K562 (cell line): ENCODE measurements around the gene PPM1F. TPM values are rescaled to one million over a fixed set of nuclear protein-coding genes. Genes with fewer than 3 reads are reported as not detected.

Experiments used
- BRD4 ChIP-seq: fragments of 200-600 bp; sonication (generic); IDR thresholded peaks from 2 replicates; pipeline ENCODE4 v1.6.1; 2017; ENCODE audit warnings: inconsistent platforms
- HNRNPUL1 ChIP-seq: fragments of 200-400 bp; formaldehyde crosslinking; IDR thresholded peaks from 2 replicates; pipeline ENCODE4 v1.6.1; 2017; ENCODE audit warnings: low read length
- NFXL1 ChIP-seq: fragments of 450-650 bp; formaldehyde crosslinking; IDR thresholded peaks from 2 replicates; pipeline ENCODE4 v1.4.0; 2021; ENCODE audit warnings: mild to moderate bottlenecking
- SP1 ChIP-seq: sonication (generic); formaldehyde crosslinking; IDR thresholded peaks from 2 replicates; pipeline ENCODE4 v1.8.1; 2022; ENCODE audit warnings: mild to moderate bottlenecking, missing genetic modification reagents
- YY1 ChIP-seq, 3 experiments: IDR thresholded peaks; 2 replicates each; pipeline ENCODE4 v1.6.1; 2011; ENCODE audit warnings: low read length in 2 of 3, mild to moderate bottlenecking in 2 of 3, moderate library complexity in 2 of 3, borderline replicate concordance in 1 of 3, control low read depth in 1 of 3, low read depth in 1 of 3; ENCODE audit not compliant: insufficient read depth in 3 of 3, insufficient replicate concordance in 2 of 3, control insufficient read depth in 1 of 3, insufficient read length in 1 of 3; ENCODE audit errors: extremely low read depth in 1 of 3
- ZFP1 ChIP-seq: fragments of 450-650 bp; formaldehyde crosslinking; IDR thresholded peaks from 2 replicates; pipeline ENCODE4 v1.4.0; 2020; ENCODE audit warnings: mild to moderate bottlenecking, mixed read lengths
- polyA plus RNA-seq, 8 experiments: library from polyadenylated mRNA; depleted of rRNA in 4 of 8; stranded (reverse) in 5 of 8; unstranded in 3 of 8; fragments of >200 nt; fragmentation: Nextera tagmentation in 2 of 8; fragmentation: Illumina TruSeq in 1 of 8; extraction: Ambion mirVana in 2 of 8; extraction: Trizol in 1 of 8; gene quantifications; 2 replicates each; pipeline versions ENCODE4 v1.2.1 to v1.2.3, GENCODE V29; 2011 to 2014; ENCODE audit warnings: inconsistent platforms in 1 of 8, missing spikeins in 1 of 8
- total RNA-seq, 7 experiments: library from RNA; depleted of rRNA in 6 of 7; stranded (reverse); fragments of >200 nt in 6 of 7; fragmentation: Illumina TruSeq in 2 of 7; extraction: Trizol in 2 of 7; gene quantifications; 2 replicates each; pipeline versions ENCODE4 v1.2.1 to v1.2.3, GENCODE V29; 2011 to 2021; ENCODE audit warnings: low replicate concordance in 1 of 7
- TF ChIP-seq, protein P1 (sequence below), 2 experiments: fragments of 450-650 bp; IDR thresholded peaks; 2 replicates each; pipeline ENCODE4 v1.6.1; 2018; ENCODE audit warnings: mild to moderate bottlenecking in 2 of 2, low read depth in 1 of 2; ENCODE audit not compliant: partially characterized antibody in 2 of 2
- TF ChIP-seq, protein P2 (sequence below), 2 experiments: fragments of 450-650 bp; formaldehyde crosslinking in 1 of 2; IDR thresholded peaks; 2 replicates each; pipeline versions ENCODE4 v1.4.0 to v1.6.1; 2014 to 2020; ENCODE audit warnings: mild to moderate bottlenecking in 2 of 2, borderline replicate concordance in 1 of 2, low read depth in 1 of 2
- TF ChIP-seq, protein P3 (sequence below): IDR thresholded peaks from 2 replicates; pipeline ENCODE4 v1.6.1; 2011; ENCODE audit warnings: borderline replicate concordance, low read depth, mild to moderate bottlenecking, moderate library complexity, low read length; ENCODE audit not compliant: insufficient read depth, poor library complexity, severe bottlenecking
- TF ChIP-seq, protein P4 (sequence below): fragments of 250-450 bp; sonication (Bioruptor Pico); IDR thresholded peaks from 2 replicates; pipeline ENCODE4 v1.8.0; 2022; ENCODE audit warnings: inconsistent platforms

Gene PPM1F
- total and polyA plus RNA-seq, 9 of the 15 experiments (the other 6 are each of a cell fraction or from before 2014, with no cell fraction given), result 2.1 to 159 (median 64.0) TPM

DNA sequence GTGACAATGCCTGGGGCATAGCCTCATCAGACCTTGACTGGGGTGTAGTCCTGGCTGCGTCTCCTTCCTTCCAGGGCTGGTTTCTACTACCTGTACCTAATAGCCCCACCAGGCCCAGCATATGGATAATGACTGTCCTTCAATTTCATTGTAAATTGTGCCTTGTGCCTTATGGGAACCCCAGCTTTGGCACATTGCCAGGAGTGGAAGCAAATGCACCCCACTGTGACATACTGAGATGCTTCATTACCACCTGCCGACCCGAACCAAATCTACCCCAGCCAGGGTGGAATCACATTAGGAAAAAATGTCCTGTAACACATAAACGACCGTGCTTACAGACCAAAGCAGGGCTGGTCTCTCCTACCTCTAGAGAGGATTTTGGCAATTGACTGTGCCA, 22.6 kb upstream of the PPM1F start (continued):
- TF ChIP-seq, protein P1, sequence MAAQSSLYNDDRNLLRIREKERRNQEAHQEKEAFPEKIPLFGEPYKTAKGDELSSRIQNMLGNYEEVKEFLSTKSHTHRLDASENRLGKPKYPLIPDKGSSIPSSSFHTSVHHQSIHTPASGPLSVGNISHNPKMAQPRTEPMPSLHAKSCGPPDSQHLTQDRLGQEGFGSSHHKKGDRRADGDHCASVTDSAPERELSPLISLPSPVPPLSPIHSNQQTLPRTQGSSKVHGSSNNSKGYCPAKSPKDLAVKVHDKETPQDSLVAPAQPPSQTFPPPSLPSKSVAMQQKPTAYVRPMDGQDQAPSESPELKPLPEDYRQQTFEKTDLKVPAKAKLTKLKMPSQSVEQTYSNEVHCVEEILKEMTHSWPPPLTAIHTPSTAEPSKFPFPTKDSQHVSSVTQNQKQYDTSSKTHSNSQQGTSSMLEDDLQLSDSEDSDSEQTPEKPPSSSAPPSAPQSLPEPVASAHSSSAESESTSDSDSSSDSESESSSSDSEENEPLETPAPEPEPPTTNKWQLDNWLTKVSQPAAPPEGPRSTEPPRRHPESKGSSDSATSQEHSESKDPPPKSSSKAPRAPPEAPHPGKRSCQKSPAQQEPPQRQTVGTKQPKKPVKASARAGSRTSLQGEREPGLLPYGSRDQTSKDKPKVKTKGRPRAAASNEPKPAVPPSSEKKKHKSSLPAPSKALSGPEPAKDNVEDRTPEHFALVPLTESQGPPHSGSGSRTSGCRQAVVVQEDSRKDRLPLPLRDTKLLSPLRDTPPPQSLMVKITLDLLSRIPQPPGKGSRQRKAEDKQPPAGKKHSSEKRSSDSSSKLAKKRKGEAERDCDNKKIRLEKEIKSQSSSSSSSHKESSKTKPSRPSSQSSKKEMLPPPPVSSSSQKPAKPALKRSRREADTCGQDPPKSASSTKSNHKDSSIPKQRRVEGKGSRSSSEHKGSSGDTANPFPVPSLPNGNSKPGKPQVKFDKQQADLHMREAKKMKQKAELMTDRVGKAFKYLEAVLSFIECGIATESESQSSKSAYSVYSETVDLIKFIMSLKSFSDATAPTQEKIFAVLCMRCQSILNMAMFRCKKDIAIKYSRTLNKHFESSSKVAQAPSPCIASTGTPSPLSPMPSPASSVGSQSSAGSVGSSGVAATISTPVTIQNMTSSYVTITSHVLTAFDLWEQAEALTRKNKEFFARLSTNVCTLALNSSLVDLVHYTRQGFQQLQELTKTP (IDR thresholded peaks at IDR 0.05; ENCODE audit: low read depth in 1 of 2, partially characterized antibody in 2 of 2), result no peak
- TF ChIP-seq HNRNPUL1 (0 out of 2 replicates have a peak, but pooled peaks have one; percentile 58), ZFP1 (CRISPR knock-in tag) (no peak), BRD4 (no peak), SP1 (CRISPR knock-in tag) (no peak), YY1 (IDR thresholded peaks at IDR 0.05; ENCODE audit: borderline replicate concordance in 1 of 3, control insufficient read depth in 1 of 3, extremely low read depth in 1 of 3, insufficient read depth in 3 of 3, insufficient read length in 1 of 3, insufficient replicate concordance in 2 of 3, low read depth in 1 of 3, low read length in 2 of 3) (peak in 1 of 3 experiments; percentile 10), NFXL1 (CRISPR knock-in tag) (no peak)
- TF ChIP-seq, protein P2, sequence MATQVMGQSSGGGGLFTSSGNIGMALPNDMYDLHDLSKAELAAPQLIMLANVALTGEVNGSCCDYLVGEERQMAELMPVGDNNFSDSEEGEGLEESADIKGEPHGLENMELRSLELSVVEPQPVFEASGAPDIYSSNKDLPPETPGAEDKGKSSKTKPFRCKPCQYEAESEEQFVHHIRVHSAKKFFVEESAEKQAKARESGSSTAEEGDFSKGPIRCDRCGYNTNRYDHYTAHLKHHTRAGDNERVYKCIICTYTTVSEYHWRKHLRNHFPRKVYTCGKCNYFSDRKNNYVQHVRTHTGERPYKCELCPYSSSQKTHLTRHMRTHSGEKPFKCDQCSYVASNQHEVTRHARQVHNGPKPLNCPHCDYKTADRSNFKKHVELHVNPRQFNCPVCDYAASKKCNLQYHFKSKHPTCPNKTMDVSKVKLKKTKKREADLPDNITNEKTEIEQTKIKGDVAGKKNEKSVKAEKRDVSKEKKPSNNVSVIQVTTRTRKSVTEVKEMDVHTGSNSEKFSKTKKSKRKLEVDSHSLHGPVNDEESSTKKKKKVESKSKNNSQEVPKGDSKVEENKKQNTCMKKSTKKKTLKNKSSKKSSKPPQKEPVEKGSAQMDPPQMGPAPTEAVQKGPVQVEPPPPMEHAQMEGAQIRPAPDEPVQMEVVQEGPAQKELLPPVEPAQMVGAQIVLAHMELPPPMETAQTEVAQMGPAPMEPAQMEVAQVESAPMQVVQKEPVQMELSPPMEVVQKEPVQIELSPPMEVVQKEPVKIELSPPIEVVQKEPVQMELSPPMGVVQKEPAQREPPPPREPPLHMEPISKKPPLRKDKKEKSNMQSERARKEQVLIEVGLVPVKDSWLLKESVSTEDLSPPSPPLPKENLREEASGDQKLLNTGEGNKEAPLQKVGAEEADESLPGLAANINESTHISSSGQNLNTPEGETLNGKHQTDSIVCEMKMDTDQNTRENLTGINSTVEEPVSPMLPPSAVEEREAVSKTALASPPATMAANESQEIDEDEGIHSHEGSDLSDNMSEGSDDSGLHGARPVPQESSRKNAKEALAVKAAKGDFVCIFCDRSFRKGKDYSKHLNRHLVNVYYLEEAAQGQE (IDR thresholded peaks at IDR 0.05; ENCODE audit: borderline replicate concordance), result no peak
- TF ChIP-seq, protein P2 (CRISPR knock-in tag; IDR thresholded peaks at IDR 0.05; ENCODE audit: low read depth), result no peak
- TF ChIP-seq, protein P3, sequence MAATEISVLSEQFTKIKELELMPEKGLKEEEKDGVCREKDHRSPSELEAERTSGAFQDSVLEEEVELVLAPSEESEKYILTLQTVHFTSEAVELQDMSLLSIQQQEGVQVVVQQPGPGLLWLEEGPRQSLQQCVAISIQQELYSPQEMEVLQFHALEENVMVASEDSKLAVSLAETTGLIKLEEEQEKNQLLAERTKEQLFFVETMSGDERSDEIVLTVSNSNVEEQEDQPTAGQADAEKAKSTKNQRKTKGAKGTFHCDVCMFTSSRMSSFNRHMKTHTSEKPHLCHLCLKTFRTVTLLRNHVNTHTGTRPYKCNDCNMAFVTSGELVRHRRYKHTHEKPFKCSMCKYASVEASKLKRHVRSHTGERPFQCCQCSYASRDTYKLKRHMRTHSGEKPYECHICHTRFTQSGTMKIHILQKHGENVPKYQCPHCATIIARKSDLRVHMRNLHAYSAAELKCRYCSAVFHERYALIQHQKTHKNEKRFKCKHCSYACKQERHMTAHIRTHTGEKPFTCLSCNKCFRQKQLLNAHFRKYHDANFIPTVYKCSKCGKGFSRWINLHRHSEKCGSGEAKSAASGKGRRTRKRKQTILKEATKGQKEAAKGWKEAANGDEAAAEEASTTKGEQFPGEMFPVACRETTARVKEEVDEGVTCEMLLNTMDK, result no peak
- TF ChIP-seq, protein P4, sequence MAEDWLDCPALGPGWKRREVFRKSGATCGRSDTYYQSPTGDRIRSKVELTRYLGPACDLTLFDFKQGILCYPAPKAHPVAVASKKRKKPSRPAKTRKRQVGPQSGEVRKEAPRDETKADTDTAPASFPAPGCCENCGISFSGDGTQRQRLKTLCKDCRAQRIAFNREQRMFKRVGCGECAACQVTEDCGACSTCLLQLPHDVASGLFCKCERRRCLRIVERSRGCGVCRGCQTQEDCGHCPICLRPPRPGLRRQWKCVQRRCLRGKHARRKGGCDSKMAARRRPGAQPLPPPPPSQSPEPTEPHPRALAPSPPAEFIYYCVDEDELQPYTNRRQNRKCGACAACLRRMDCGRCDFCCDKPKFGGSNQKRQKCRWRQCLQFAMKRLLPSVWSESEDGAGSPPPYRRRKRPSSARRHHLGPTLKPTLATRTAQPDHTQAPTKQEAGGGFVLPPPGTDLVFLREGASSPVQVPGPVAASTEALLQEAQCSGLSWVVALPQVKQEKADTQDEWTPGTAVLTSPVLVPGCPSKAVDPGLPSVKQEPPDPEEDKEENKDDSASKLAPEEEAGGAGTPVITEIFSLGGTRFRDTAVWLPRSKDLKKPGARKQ, result no peak
